CD14-positive monocyte (primary cell): Measurements from ENCODE around the gene MRS2. TPM values are rescaled to one million over a fixed set of nuclear protein-coding genes. Genes with fewer than 3 reads are reported as not detected.
"Not testable (repeated sequence)": the region's sequence is repeated elsewhere in the genome, so short reads cannot be mapped to it uniquely, and the experiment has no call there.

Experiments
- DNase-seq, 3 donors: peaks; one replicate each; pipeline ENCODE4 v3.0.0-alpha.2; 2011 to 2022
- H2AFZ ChIP-seq: 2 replicates; pipeline ENCODE4 v1.6.0; 2012; ENCODE audit warnings: mild to moderate bottlenecking, low read depth, low read length, inconsistent platforms; ENCODE audit not compliant: insufficient read depth, poor library complexity, severe bottlenecking
- H3K27ac ChIP-seq, 2 donors: 1 replicate in 1 of 2; 2 replicates in 1 of 2; pipeline ENCODE4 v1.5.1; 2012 to 2013; ENCODE audit warnings: low read length in 2 of 2, control low read depth in 1 of 2, inconsistent platforms in 1 of 2, low read depth in 1 of 2, mild to moderate bottlenecking in 1 of 2
- H3K27me3 ChIP-seq, 2 donors: one replicate each; pipeline versions ENCODE4 v1.6.0 to v1.6.1; 2011 to 2013; ENCODE audit warnings: low read length in 2 of 2; ENCODE audit not compliant: control insufficient read depth in 2 of 2, insufficient read depth in 2 of 2
- H3K36me3 ChIP-seq, 2 donors: replicated peaks in 1 of 2; 1 replicate in 1 of 2; 2 replicates in 1 of 2; pipeline versions ENCODE4 v1.5.1 to v1.6.1; 2012 to 2013; ENCODE audit warnings: low read length in 2 of 2, control low read depth in 1 of 2, inconsistent platforms in 1 of 2, mild to moderate bottlenecking in 1 of 2; ENCODE audit not compliant: insufficient read depth in 2 of 2, control insufficient read depth in 1 of 2
- H3K4me1 ChIP-seq, 2 donors: 1 replicate in 1 of 2; 2 replicates in 1 of 2; pipeline versions ENCODE4 v1.5.1 to v1.6.1; 2012 to 2013; ENCODE audit warnings: low read length in 2 of 2, control low read depth in 1 of 2, inconsistent platforms in 1 of 2, mild to moderate bottlenecking in 1 of 2, moderate library complexity in 1 of 2; ENCODE audit not compliant: insufficient read depth in 2 of 2, control insufficient read depth in 1 of 2
- H3K4me2 ChIP-seq: replicated peaks from 2 replicates; pipeline ENCODE3; 2012; ENCODE audit warnings: low read length, moderate library complexity, mild to moderate bottlenecking; ENCODE audit not compliant: poor library complexity, severe bottlenecking; ENCODE audit errors: extremely low read depth
- H3K4me3 ChIP-seq, 3 experiments: fragments of 200-600 bp in 1 of 3; sonication (generic) in 1 of 3; replicated peaks in 1 of 3; 1 replicate in 2 of 3; 2 replicates in 1 of 3; pipeline ENCODE4 v1.5.1; 2011 to 2013; ENCODE audit warnings: low read length in 3 of 3, mild to moderate bottlenecking in 3 of 3, control low read depth in 2 of 3, low read depth in 2 of 3, inconsistent platforms in 1 of 3, moderate library complexity in 1 of 3
- H3K79me2 ChIP-seq: 2 replicates; pipeline ENCODE4 v1.6.0; 2012; ENCODE audit warnings: mild to moderate bottlenecking, control low read depth, inconsistent platforms, low read length, moderate library complexity; ENCODE audit not compliant: insufficient read depth
- H3K9ac ChIP-seq: 2 replicates; pipeline ENCODE4 v1.6.0; 2017; ENCODE audit warnings: low read length, mild to moderate bottlenecking; ENCODE audit not compliant: insufficient read depth, poor library complexity, severe bottlenecking
- H3K9me3 ChIP-seq, 2 donors: replicated peaks in 1 of 2; 1 replicate in 1 of 2; 2 replicates in 1 of 2; pipeline versions ENCODE4 v1.5.1 to v1.6.1; 2012 to 2013; ENCODE audit warnings: low read length in 2 of 2, control low read depth in 1 of 2; ENCODE audit not compliant: control insufficient read depth in 1 of 2, insufficient read depth in 1 of 2
- H4K20me1 ChIP-seq: 2 replicates; pipeline ENCODE4 v1.6.0; 2012; ENCODE audit warnings: mild to moderate bottlenecking, low read length, control low read depth, moderate library complexity; ENCODE audit not compliant: insufficient read depth
- H3K27ac Mint-ChIP-seq, 7 donors: one replicate each; pipeline ENCODE4 v1.8.0; 2020; ENCODE audit warnings: mild to moderate bottlenecking in 7 of 7, mixed read lengths in 7 of 7, moderate library complexity in 6 of 7, inconsistent platforms in 2 of 7
- H3K27me3 Mint-ChIP-seq, 3 donors: one replicate each; pipeline ENCODE4 v1.8.0; 2021 to 2022; ENCODE audit warnings: low read depth in 3 of 3, mild to moderate bottlenecking in 3 of 3, mixed read lengths in 3 of 3, moderate library complexity in 3 of 3, inconsistent platforms in 1 of 3
- H3K36me3 Mint-ChIP-seq, 2 donors: one replicate each; pipeline ENCODE4 v1.8.0; 2020; ENCODE audit warnings: mixed read lengths in 2 of 2, inconsistent platforms in 1 of 2, mild to moderate bottlenecking in 1 of 2
- H3K4me1 Mint-ChIP-seq: one replicate; pipeline ENCODE4 v1.8.0; 2020; ENCODE audit warnings: mild to moderate bottlenecking, mixed read lengths
- H3K4me3 Mint-ChIP-seq, 2 donors: one replicate each; pipeline ENCODE4 v1.8.0; 2020; ENCODE audit warnings: mild to moderate bottlenecking in 2 of 2, mixed read lengths in 2 of 2, moderate library complexity in 1 of 2
- H3K9me3 Mint-ChIP-seq, 7 donors: one replicate each; pipeline ENCODE4 v1.8.0; 2020 to 2022; ENCODE audit warnings: mixed read lengths in 7 of 7, mild to moderate bottlenecking in 6 of 7, moderate library complexity in 6 of 7, inconsistent platforms in 2 of 7
- WGBS: methylation state at CpG from one replicate; pipeline ENCODE4 v1.1.5; 2013; ENCODE audit warnings: missing lambda C conversion rate; ENCODE audit not compliant: insufficient coverage; 5-methylcytosine and 5-hydroxymethylcytosine counted together
- intact Hi-C, 2 donors: fragments of 100-400 bp; cut with micrococcal nuclease; formaldehyde crosslinking; loops; one replicate each; pipeline versions ENCODE4 v1.15.0 to v1.15.1; 2023
- polyA plus RNA-seq, 3 donors: library from polyadenylated mRNA; depleted of rRNA in 1 of 3; unstranded in 2 of 3; stranded (reverse) in 1 of 3; fragments of 300-500 nt in 2 of 3; fragments of >200 nt in 1 of 3; fragmentation: Illumina TruSeq in 2 of 3; gene quantifications; 1 replicate in 2 of 3; 2 replicates in 1 of 3; pipeline ENCODE4 v1.2.3, GENCODE V29; 2012 to 2021
- TF ChIP-seq, protein P1 (sequence below): fragments of 200-600 bp; IDR thresholded peaks from one replicate; pipeline ENCODE4 v1.8.0; 2022; ENCODE audit warnings: antibody characterized with exemption, mild to moderate bottlenecking

Gene MRS2
- polyA plus RNA-seq, 3 donors = 8.6 to 21.0 (median 19.3) TPM

DNA sequence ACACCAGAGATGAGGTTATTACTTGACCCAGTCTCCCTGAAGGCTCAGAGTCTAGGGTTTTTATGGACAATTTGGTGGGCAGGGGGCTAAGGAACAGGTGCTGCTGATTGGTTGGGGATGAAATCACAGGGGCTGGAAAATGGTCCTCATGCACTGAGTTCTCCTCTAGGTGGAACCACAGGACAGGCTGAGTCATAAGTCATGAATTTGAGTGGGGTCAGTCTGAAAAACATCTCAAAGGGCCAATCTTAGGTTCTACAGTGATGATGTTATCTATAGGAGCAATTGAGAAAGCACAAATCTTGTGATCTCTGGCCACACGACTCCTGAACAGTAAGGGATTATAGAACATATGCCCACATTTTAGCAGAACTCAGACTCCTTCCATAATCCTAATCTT, 5.9 kb upstream of the MRS2 start:
- no peak for DNase-seq
- Mint-ChIP-seq H3K9me3 (peaks cover 0 to 10% (median 5%) of the 10 kb centered on the region in 7 donors), H3K4me3 (no peak overlapping the region), H3K27me3 (peaks cover 10 to 22% (median 12%) of the 10 kb centered on the region in 3 donors), H3K4me1 (peaks cover 22% of the 10 kb centered on the region), H3K36me3 (no peaks in the 10 kb centered on the region), H3K27ac (no peak overlapping the region)
- Histone ChIP-seq H3K27ac (no peak overlapping the region), H3K36me3 (no peaks in the 10 kb centered on the region), H3K79me2 (no peaks in the 10 kb centered on the region), H3K27me3 (peaks cover 0 to 4% of the 10 kb centered on the region in 2 donors), H3K9ac (no peak overlapping the region), H2AFZ (no peak overlapping the region), H4K20me1 (no peaks in the 10 kb centered on the region), H3K9me3 (peaks cover 0 to 3% of the 10 kb centered on the region in 2 donors), H3K4me1 (peaks cover 12% of the 10 kb centered on the region in 2 donors), H3K4me2 (no peak overlapping the region), H3K4me3 (no peak overlapping the region)
- no CpG with 5 or more reads among the region's 1 CpG for WGBS
- intact Hi-C loops = no loop called here
- TF ChIP-seq, protein P1, sequence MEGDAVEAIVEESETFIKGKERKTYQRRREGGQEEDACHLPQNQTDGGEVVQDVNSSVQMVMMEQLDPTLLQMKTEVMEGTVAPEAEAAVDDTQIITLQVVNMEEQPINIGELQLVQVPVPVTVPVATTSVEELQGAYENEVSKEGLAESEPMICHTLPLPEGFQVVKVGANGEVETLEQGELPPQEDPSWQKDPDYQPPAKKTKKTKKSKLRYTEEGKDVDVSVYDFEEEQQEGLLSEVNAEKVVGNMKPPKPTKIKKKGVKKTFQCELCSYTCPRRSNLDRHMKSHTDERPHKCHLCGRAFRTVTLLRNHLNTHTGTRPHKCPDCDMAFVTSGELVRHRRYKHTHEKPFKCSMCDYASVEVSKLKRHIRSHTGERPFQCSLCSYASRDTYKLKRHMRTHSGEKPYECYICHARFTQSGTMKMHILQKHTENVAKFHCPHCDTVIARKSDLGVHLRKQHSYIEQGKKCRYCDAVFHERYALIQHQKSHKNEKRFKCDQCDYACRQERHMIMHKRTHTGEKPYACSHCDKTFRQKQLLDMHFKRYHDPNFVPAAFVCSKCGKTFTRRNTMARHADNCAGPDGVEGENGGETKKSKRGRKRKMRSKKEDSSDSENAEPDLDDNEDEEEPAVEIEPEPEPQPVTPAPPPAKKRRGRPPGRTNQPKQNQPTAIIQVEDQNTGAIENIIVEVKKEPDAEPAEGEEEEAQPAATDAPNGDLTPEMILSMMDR = no peak

DNA sequence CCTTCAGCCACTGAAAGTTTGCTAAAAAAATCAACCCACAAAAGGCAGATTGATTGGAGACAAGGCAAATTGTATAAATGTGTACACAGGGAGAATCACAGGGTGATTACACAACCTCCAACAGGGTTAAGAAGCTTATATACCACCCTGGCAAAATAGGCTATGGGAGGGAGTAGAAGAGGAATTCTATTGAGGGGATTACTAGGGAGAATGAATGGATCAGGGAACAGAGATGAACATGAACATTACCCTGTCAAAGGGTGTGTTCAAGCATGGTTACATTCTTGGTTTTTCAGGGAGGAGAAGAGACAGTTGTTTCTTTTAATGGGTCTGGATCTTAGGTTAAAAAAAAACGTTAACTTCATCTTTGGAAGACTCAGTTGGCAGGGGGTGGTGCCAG, 5.1 kb upstream of the MRS2 start:
- H3K79me2 ChIP-seq = peaks cover 2% of the 10 kb centered on the region
- peaks cover 0 to 10% (median 5%) of the 10 kb centered on the region in 7 donors for H3K9me3 Mint-ChIP-seq
- H4K20me1 ChIP-seq = no peaks in the 10 kb centered on the region
- TF ChIP-seq, protein P1 = no peak
- peaks cover 0 to 4% of the 10 kb centered on the region in 2 donors for H3K27me3 ChIP-seq
- H3K9ac ChIP-seq = no peak overlapping the region
- H3K27me3 Mint-ChIP-seq = peaks cover 10 to 20% (median 12%) of the 10 kb centered on the region in 3 donors
- WGBS = no CpG with 5 or more reads among the region's 1 CpG
- H3K36me3 ChIP-seq = no peaks in the 10 kb centered on the region
- no peak overlapping the region for H3K4me2 ChIP-seq
- no peak overlapping the region for H3K27ac Mint-ChIP-seq
- H3K4me1 ChIP-seq = peaks cover 12 to 17% of the 10 kb centered on the region in 2 donors
- intact Hi-C loops = no loop called here
- no peak overlapping the region for H3K4me3 ChIP-seq
- no peak for DNase-seq
- H3K27ac ChIP-seq = no peak overlapping the region
- H2AFZ ChIP-seq = no peak overlapping the region
- H3K36me3 Mint-ChIP-seq = no peaks in the 10 kb centered on the region
- H3K9me3 ChIP-seq = peaks cover 0 to 3% of the 10 kb centered on the region in 2 donors
- H3K4me3 Mint-ChIP-seq = no peak overlapping the region
- H3K4me1 Mint-ChIP-seq = peaks cover 24% of the 10 kb centered on the region

DNA sequence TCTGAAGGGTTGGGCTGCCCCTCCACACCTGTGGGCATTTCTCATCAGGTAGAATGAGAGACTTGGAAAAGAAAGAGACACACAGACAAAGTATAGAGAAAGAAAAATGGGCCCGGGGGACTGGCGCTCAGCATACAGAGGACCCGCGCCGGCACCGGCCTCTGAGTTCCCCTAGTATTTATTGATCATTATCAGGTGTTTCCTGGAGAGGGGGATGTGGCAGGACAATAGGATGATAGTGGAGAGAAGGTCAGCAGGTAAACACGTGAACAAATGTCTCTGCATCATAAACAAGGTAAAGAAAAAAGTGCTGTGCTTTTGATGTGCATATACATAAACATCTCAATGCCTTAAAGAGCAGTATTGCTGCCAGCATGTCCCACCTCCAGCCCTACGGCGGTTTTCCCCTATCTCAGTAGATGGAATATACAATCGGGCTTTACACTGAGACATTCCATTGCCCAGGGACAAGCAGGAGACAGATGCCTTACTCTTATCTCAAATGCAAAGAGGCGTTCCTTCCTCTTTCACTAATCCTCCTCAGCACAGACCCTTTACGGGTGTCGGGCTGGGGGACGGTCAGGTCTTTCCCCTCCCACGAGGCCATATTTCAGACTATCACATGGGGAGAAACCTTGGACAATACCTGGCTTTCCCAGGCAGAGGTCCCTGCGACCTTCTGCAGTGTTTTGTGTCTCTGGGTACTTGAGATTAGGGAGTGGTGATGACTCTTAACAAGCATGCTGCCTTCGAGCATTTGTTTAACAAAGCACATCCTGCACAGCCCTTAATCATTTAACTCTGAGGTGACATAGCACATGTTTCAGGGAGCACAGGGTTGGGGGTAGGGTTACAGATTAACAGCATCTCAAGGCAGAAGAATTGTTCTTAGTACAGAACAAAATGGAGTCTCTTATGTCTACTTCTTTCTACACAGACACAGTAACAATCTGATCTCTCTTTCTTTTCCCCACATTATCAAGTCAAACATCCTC, 2.4 kb upstream of the MRS2 start:
- Mint-ChIP-seq H3K4me3 (peak overlapping the region in 1 of 2 donors; percentile 57), H3K4me1 (peaks cover 31% of the 10 kb centered on the region), H3K27ac (peak overlapping the region in 1 of 7 donors; percentile 6), H3K9me3 (peaks cover 0 to 10% (median 5%) of the 10 kb centered on the region in 7 donors), H3K27me3 (peaks cover 10 to 20% (median 12%) of the 10 kb centered on the region in 3 donors)
- H3K36me3 Mint-ChIP-seq, H3K36me3 ChIP-seq, H3K4me2 ChIP-seq, H3K27me3 ChIP-seq, H3K4me3 ChIP-seq, H4K20me1 ChIP-seq, H3K9me3 ChIP-seq, DNase-seq, H3K9ac ChIP-seq, H3K27ac ChIP-seq, intact Hi-C loops: not testable (repeated sequence)
- Histone ChIP-seq H3K79me2 (peaks cover 29% of the 10 kb centered on the region), H2AFZ (peak overlapping the region; percentile 42), H3K4me1 (peaks cover 12 to 23% of the 10 kb centered on the region in 2 donors)
- WGBS = 28% methylated on average over 4 of the region's 17 CpGs
